Neural progenitor cell (in vitro differentiated cells): Measurements from ENCODE around the gene DPM3. TPM values are rescaled to one million over a fixed set of nuclear protein-coding genes. Genes with fewer than 3 reads are reported as not detected.
A peak's percentile ranks its signal among the peaks of the same experiment; 100 is the strongest.
"Not testable (repeated sequence)": the region's sequence is repeated elsewhere in the genome, so short reads cannot be mapped to it uniquely, and the experiment has no call there.

Source experiments
- DNase-seq: peaks from one replicate; pipeline ENCODE4 v3.0.0-alpha.2; 2016; ENCODE audit warnings: low spot score
- H2AFZ ChIP-seq: fragments of 200-600 bp; sonication (generic); replicated peaks from 2 replicates; pipeline ENCODE4 v1.6.1; 2016; ENCODE audit warnings: antibody characterized with exemption
- H3F3A ChIP-seq: fragments of 200-600 bp; sonication (generic); 2 replicates; pipeline ENCODE4 v1.6.1; 2016; ENCODE audit warnings: antibody characterized with exemption, low read depth
- H3K27ac ChIP-seq: fragments of 200-600 bp; sonication (generic); 2 replicates; pipeline ENCODE4 v1.5.1; 2016; ENCODE audit warnings: mild to moderate bottlenecking
- H3K27me3 ChIP-seq: fragments of 200-600 bp; sonication (generic); 2 replicates; pipeline ENCODE4 v1.6.1; 2016; ENCODE audit warnings: mild to moderate bottlenecking, moderate library complexity
- H3K36me3 ChIP-seq: fragments of 200-600 bp; sonication (generic); 2 replicates; pipeline ENCODE4 v1.5.1; 2016
- H3K4me1 ChIP-seq: fragments of 200-600 bp; sonication (generic); 2 replicates; pipeline ENCODE4 v1.6.1; 2016; ENCODE audit warnings: mixed run types
- H3K4me2 ChIP-seq: fragments of 200-600 bp; sonication (generic); 2 replicates; pipeline ENCODE4 v1.6.1; 2016
- H3K4me3 ChIP-seq: fragments of 200-600 bp; sonication (generic); 2 replicates; pipeline ENCODE4 v1.5.1; 2016
- H3K79me2 ChIP-seq: fragments of 200-600 bp; sonication (generic); 2 replicates; pipeline ENCODE4 v1.6.1; 2016; ENCODE audit warnings: low read depth
- H3K9ac ChIP-seq: fragments of 200-600 bp; sonication (generic); 2 replicates; pipeline ENCODE4 v1.6.1; 2016
- H3K9me3 ChIP-seq: fragments of 200-600 bp; sonication (generic); 2 replicates; pipeline ENCODE4 v1.5.1; 2016; ENCODE audit warnings: low read depth
- H4K20me1 ChIP-seq: fragments of 200-600 bp; sonication (generic); 2 replicates; pipeline ENCODE4 v1.6.1; 2016; ENCODE audit warnings: low read depth
- H3K27ac Mint-ChIP-seq: 3 replicates; pipeline ENCODE4 v1.8.0; 2021; ENCODE audit warnings: mixed read lengths
- H3K27me3 Mint-ChIP-seq: 2 replicates; pipeline ENCODE4 v1.8.0; 2022; ENCODE audit warnings: low read depth, mild to moderate bottlenecking, inconsistent platforms, moderate library complexity, mixed read lengths; ENCODE audit not compliant: insufficient read depth
- H3K36me3 Mint-ChIP-seq: 3 replicates; pipeline ENCODE4 v1.8.0; 2021; ENCODE audit warnings: mixed read lengths
- H3K4me1 Mint-ChIP-seq: 3 replicates; pipeline ENCODE4 v1.8.0; 2021; ENCODE audit warnings: mixed read lengths
- H3K4me3 Mint-ChIP-seq: 3 replicates; pipeline ENCODE4 v1.8.0; 2021; ENCODE audit warnings: mild to moderate bottlenecking, moderate library complexity, mixed read lengths
- H3K9me3 Mint-ChIP-seq: 3 replicates; pipeline ENCODE4 v1.8.0; 2020; ENCODE audit warnings: mixed read lengths
- CTCF ChIP-seq: fragments of 200-600 bp; sonication (generic); IDR thresholded peaks from 2 replicates; pipeline ENCODE4 v1.5.1; 2017; ENCODE audit warnings: antibody characterized with exemption, mild to moderate bottlenecking
- EZH2 ChIP-seq: fragments of 200-600 bp; sonication (generic); IDR thresholded peaks from 2 replicates; pipeline ENCODE4 v1.6.1; 2017; ENCODE audit warnings: antibody characterized with exemption, mild to moderate bottlenecking, moderate library complexity
- EZH2phosphoT487 ChIP-seq: fragments of 200-600 bp; sonication (generic); IDR thresholded peaks from 2 replicates; pipeline ENCODE4 v1.6.1; 2017; ENCODE audit warnings: antibody characterized with exemption
- total RNA-seq: library from RNA; depleted of rRNA; stranded (reverse); fragments of >200 nt; gene quantifications from 2 replicates; pipeline ENCODE4 v1.2.3, GENCODE V29; 2015; ENCODE audit warnings: low replicate concordance

The DPM3 gene
- total RNA-seq, result 16.8 and 133 TPM in 2 replicates

GRCh38 chr1:155139895-155140629 is at the start of gene DPM3:
DPM3 (minus strand) TSS chr1:155140531; CDS start chr1:155140240, 291 bp downstream.
- peaks cover 27% of the 10 kb centered on the region for H3K4me1 Mint-ChIP-seq
- peak within 1 kb of the TSS; percentile 95 for H3K27ac Mint-ChIP-seq
- H3K36me3 Mint-ChIP-seq, result peaks cover 11% of the 10 kb centered on the region
- TF ChIP-seq EZH2phosphoT487 (no peak), CTCF (no peak), EZH2 (no peak)
- H3K4me2 ChIP-seq, result peak within 1 kb of the TSS; percentile 98
- H3K9ac ChIP-seq, result peak within 1 kb of the TSS; percentile 66
- DNase-seq, result peak; percentile 90
- peaks cover 3% of the 10 kb centered on the region for H4K20me1 ChIP-seq
- no peaks in the 10 kb centered on the region for H3K4me1 ChIP-seq
- H3K4me3 ChIP-seq, result peak within 1 kb of the TSS; percentile 94
- peak within 1 kb of the TSS; percentile 96 for H2AFZ ChIP-seq
- peaks cover 34% of the 10 kb centered on the region for H3F3A ChIP-seq
- H3K36me3 ChIP-seq, result no peaks in the 10 kb centered on the region
- H3K27ac ChIP-seq, result no peak within 1 kb of the TSS
- peaks cover 40% of the 10 kb centered on the region for H3K27me3 ChIP-seq
- H3K9me3 ChIP-seq, result no peaks in the 10 kb centered on the region
- peaks cover 36% of the 10 kb centered on the region for H3K79me2 ChIP-seq
- peaks cover 4% of the 10 kb centered on the region for H3K27me3 Mint-ChIP-seq
- no peaks in the 10 kb centered on the region for H3K9me3 Mint-ChIP-seq
- H3K4me3 Mint-ChIP-seq, result peak within 1 kb of the TSS; percentile 97

- not testable (repeated sequence) for H3K79me2 ChIP-seq, H3K27me3 ChIP-seq, H3K27ac ChIP-seq, H3K9ac ChIP-seq, H3K4me3 Mint-ChIP-seq, H3K9me3 ChIP-seq, H3K4me2 ChIP-seq, H3K4me3 ChIP-seq, H4K20me1 ChIP-seq, H3K27ac Mint-ChIP-seq, H3K9me3 Mint-ChIP-seq, H3K36me3 Mint-ChIP-seq, H2AFZ ChIP-seq, H3K36me3 ChIP-seq, DNase-seq
- peaks cover 24% of the 10 kb centered on the region for H3K27me3 Mint-ChIP-seq
- peaks cover 15% of the 10 kb centered on the region for H3K4me1 ChIP-seq
- peaks cover 27% of the 10 kb centered on the region for H3K4me1 Mint-ChIP-seq
- peaks cover 24% of the 10 kb centered on the region for H3F3A ChIP-seq
Observed at GRCh38 chr1:155189926-155190325, 49.6 kb upstream of the DPM3 start.

GRCh38 chr1:155188268-155188667 is 47.9 kb upstream of the DPM3 start:
- Histone ChIP-seq H3K9ac (no peak overlapping the region), H4K20me1 (no peaks in the 10 kb centered on the region), H3K79me2 (no peaks in the 10 kb centered on the region), H3K4me1 (peaks cover 15% of the 10 kb centered on the region), H2AFZ (no peak overlapping the region), H3K36me3 (no peaks in the 10 kb centered on the region), H3K9me3 (no peaks in the 10 kb centered on the region), H3K27ac (no peak overlapping the region), H3F3A (peaks cover 12% of the 10 kb centered on the region), H3K4me3 (no peak overlapping the region), H3K4me2 (no peak overlapping the region), H3K27me3 (no peaks in the 10 kb centered on the region)
- no peak for TF ChIP-seq CTCF
- TF ChIP-seq EZH2, result no peak
- TF ChIP-seq EZH2phosphoT487, result no peak
- DNase-seq, result no peak
- Mint-ChIP-seq H3K27me3 (peaks cover 20% of the 10 kb centered on the region), H3K4me3 (peak overlapping the region; percentile 42), H3K36me3 (peaks cover 7% of the 10 kb centered on the region), H3K27ac (peak overlapping the region; percentile 92), H3K9me3 (peaks cover 7% of the 10 kb centered on the region), H3K4me1 (peaks cover 16% of the 10 kb centered on the region)

GRCh38 chr1:155187456-155187891 is 47.1 kb upstream of the DPM3 start:
- Mint-ChIP-seq H3K27ac (peak overlapping the region; percentile 58), H3K4me3 (no peak overlapping the region), H3K36me3 (peaks cover 7% of the 10 kb centered on the region), H3K27me3 (peaks cover 20% of the 10 kb centered on the region), H3K9me3 (peaks cover 7% of the 10 kb centered on the region), H3K4me1 (peaks cover 14% of the 10 kb centered on the region)
- H3K27me3 ChIP-seq, result no peaks in the 10 kb centered on the region
- no peak overlapping the region for H2AFZ ChIP-seq
- H3K9ac ChIP-seq, result no peak overlapping the region
- no peaks in the 10 kb centered on the region for H4K20me1 ChIP-seq
- H3K36me3 ChIP-seq, result no peaks in the 10 kb centered on the region
- DNase-seq, result no peak
- H3K4me1 ChIP-seq, result peaks cover 7% of the 10 kb centered on the region
- peaks cover 8% of the 10 kb centered on the region for H3F3A ChIP-seq
- TF ChIP-seq CTCF, result no peak
- TF ChIP-seq EZH2, result no peak
- TF ChIP-seq EZH2phosphoT487, result no peak
- no peak overlapping the region for H3K27ac ChIP-seq
- H3K4me2 ChIP-seq, result no peak overlapping the region
- no peaks in the 10 kb centered on the region for H3K79me2 ChIP-seq
- no peaks in the 10 kb centered on the region for H3K9me3 ChIP-seq
- no peak overlapping the region for H3K4me3 ChIP-seq
